Measurements from ENCODE around the gene PHC1. TPM values are rescaled to one million over a fixed set of nuclear protein-coding genes. Genes with fewer than 3 reads are reported as not detected.

The PHC1 gene
- total RNA-seq, 1 donor from 2014 or later: 38.6 TPM

GRCh38 chr12:8949342-8950220 is 35.3 kb downstream of the PHC1 start, which contains the start of gene M6PR:
Gene M6PR (minus strand): TSS chr12:8949645. CDS start chr12:8946404, 3,241 bp downstream.
- peak; percentile 89 for DNase-seq (ENCODE audit: low read depth)

- DNase-seq (ENCODE audit: low read depth): no peak
Observed at GRCh38 chr12:8950221-8950527, 35.9 kb downstream of the PHC1 start.

- no peak for DNase-seq (ENCODE audit: low read depth)
Observed at GRCh38 chr12:8950702-8951478, 36.6 kb downstream of the PHC1 start.

- no peak for DNase-seq (ENCODE audit: low read depth)
Observed at GRCh38 chr12:8951744-8952143, 37.4 kb downstream of the PHC1 start.

GRCh38 chr12:8953773-8954402 is 39.6 kb downstream of the PHC1 start:
- DNase-seq (ENCODE audit: low read depth): no peak

- no peak for DNase-seq (ENCODE audit: low read depth)
Observed at GRCh38 chr12:8956073-8956472, 41.8 kb downstream of the PHC1 start.

- no peak for DNase-seq (ENCODE audit: low read depth)
Observed at GRCh38 chr12:8956772-8957171, 42.5 kb downstream of the PHC1 start.

GRCh38 chr12:8957561-8957960 is 43.3 kb downstream of the PHC1 start:
- DNase-seq (ENCODE audit: low read depth): no peak

GRCh38 chr12:8958066-8958465 is 43.8 kb downstream of the PHC1 start:
- DNase-seq (ENCODE audit: low read depth): no peak

GRCh38 chr12:8960176-8960575 is 45.9 kb downstream of the PHC1 start:
- no peak for DNase-seq (ENCODE audit: low read depth)

GRCh38 chr12:8968761-8969160 is 54.5 kb downstream of the PHC1 start:
- no peak for DNase-seq (ENCODE audit: low read depth)

- DNase-seq (ENCODE audit: low read depth): no peak
Observed at GRCh38 chr12:8969861-8970411, 55.6 kb downstream of the PHC1 start.

GRCh38 chr12:8970432-8970831 is 56.1 kb downstream of the PHC1 start:
- no peak for DNase-seq (ENCODE audit: low read depth)

GRCh38 chr12:8980137-8980536 is 65.8 kb downstream of the PHC1 start:
- DNase-seq (ENCODE audit: low read depth): no peak

- DNase-seq (ENCODE audit: low read depth): no peak
Observed at GRCh38 chr12:8985213-8985754, 71.0 kb downstream of the PHC1 start.

- DNase-seq (ENCODE audit: low read depth): no peak
Observed at GRCh38 chr12:8987163-8987562, 72.9 kb downstream of the PHC1 start.

- no peak for DNase-seq (ENCODE audit: low read depth)
Observed at GRCh38 chr12:8987685-8988084, 73.4 kb downstream of the PHC1 start.

- no peak for DNase-seq (ENCODE audit: low read depth)
Observed at GRCh38 chr12:8989413-8989812, 75.1 kb downstream of the PHC1 start, which contains the start of gene KLRG1. Gene KLRG1 (plus strand): TSS chr12:8989546. CDS start chr12:8989636, 90 bp downstream.

All from renal cortical epithelial cell (primary cell).